NB4 (cell line): ENCODE data around the gene PCDHA10.
"Not testable (repeated sequence)": the region's sequence is repeated elsewhere in the genome, so short reads cannot be mapped to it uniquely, and the experiment has no call there.

Experiments used
- DNase-seq: peaks from one replicate; pipeline ENCODE4 v3.0.0; 2010; ENCODE audit warnings: low read depth
- H3K4me3 ChIP-seq: one replicate; pipeline ENCODE4 v1.5.1; 2011; ENCODE audit warnings: mild to moderate bottlenecking, low read depth, low read length, moderate library complexity
- MYC ChIP-seq: IDR thresholded peaks from 2 replicates; pipeline ENCODE4 v1.6.1; 2011; ENCODE audit warnings: low read depth, low read length
- POLR2A ChIP-seq: IDR thresholded peaks from 2 replicates; pipeline ENCODE4 v1.6.1; 2011; ENCODE audit warnings: mild to moderate bottlenecking; ENCODE audit not compliant: insufficient read length; ENCODE audit errors: extremely low read depth
- TF ChIP-seq, protein P1 (sequence below): IDR thresholded peaks from one replicate; pipeline ENCODE4 v1.5.1; 2012; ENCODE audit warnings: low read depth, low read length
- TF ChIP-seq, protein P2 (sequence below): IDR thresholded peaks from 2 replicates; pipeline ENCODE4 v1.6.1; 2011; ENCODE audit warnings: low read depth, low read length

Gene PCDHA10, protein sequence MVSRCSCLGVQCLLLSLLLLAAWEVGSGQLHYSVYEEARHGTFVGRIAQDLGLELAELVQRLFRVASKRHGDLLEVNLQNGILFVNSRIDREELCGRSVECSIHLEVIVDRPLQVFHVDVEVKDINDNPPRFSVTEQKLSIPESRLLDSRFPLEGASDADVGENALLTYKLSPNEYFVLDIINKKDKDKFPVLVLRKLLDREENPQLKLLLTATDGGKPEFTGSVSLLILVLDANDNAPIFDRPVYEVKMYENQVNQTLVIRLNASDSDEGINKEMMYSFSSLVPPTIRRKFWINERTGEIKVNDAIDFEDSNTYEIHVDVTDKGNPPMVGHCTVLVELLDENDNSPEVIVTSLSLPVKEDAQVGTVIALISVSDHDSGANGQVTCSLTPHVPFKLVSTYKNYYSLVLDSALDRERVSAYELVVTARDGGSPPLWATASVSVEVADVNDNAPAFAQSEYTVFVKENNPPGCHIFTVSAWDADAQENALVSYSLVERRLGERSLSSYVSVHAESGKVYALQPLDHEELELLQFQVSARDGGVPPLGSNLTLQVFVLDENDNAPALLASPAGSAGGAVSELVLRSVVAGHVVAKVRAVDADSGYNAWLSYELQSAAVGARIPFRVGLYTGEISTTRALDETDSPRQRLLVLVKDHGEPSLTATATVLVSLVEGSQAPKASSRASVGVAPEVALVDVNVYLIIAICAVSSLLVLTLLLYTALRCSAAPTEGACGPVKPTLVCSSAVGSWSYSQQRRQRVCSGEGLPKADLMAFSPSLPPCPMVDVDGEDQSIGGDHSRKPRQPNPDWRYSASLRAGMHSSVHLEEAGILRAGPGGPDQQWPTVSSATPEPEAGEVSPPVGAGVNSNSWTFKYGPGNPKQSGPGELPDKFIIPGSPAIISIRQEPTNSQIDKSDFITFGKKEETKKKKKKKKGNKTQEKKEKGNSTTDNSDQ

DNA sequence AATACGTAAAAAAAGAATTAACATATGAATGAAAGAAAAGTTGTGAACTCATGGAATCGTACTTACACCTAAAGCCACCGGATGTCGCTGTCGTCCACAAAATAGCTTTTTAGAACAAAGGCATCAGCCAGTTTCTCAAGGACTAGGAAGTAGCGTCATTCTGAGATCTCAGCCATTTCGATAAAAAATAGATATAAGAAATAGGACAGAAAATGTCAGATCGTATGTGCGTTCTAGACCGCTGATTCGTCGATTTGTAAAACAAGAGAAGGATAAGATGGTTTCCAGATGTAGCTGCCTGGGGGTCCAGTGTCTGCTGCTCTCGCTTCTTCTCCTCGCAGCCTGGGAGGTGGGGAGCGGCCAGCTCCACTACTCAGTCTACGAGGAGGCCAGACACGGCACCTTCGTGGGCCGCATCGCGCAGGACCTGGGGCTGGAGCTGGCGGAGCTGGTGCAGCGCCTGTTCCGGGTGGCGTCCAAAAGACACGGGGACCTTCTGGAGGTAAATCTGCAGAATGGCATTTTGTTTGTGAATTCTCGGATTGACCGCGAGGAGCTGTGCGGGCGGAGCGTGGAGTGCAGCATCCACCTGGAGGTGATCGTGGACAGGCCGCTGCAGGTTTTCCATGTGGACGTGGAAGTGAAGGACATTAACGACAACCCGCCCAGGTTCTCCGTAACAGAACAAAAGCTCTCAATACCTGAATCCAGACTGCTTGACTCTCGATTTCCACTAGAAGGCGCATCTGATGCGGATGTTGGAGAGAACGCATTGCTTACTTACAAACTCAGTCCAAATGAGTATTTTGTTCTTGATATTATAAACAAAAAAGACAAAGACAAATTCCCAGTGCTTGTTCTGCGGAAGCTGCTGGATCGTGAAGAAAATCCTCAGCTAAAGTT is at the start of gene PCDHA10:
Gene PCDHA10 (plus strand): TSS at position 126 of the 903 bp plus-strand sequence. CDS start 152 bp downstream, at position 278.
- DNase-seq, result peak; percentile 52
- no peak within 1 kb of the TSS for H3K4me3 ChIP-seq
- TF ChIP-seq, protein P1, sequence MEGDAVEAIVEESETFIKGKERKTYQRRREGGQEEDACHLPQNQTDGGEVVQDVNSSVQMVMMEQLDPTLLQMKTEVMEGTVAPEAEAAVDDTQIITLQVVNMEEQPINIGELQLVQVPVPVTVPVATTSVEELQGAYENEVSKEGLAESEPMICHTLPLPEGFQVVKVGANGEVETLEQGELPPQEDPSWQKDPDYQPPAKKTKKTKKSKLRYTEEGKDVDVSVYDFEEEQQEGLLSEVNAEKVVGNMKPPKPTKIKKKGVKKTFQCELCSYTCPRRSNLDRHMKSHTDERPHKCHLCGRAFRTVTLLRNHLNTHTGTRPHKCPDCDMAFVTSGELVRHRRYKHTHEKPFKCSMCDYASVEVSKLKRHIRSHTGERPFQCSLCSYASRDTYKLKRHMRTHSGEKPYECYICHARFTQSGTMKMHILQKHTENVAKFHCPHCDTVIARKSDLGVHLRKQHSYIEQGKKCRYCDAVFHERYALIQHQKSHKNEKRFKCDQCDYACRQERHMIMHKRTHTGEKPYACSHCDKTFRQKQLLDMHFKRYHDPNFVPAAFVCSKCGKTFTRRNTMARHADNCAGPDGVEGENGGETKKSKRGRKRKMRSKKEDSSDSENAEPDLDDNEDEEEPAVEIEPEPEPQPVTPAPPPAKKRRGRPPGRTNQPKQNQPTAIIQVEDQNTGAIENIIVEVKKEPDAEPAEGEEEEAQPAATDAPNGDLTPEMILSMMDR, result peak; percentile 16
- TF ChIP-seq, protein P2, sequence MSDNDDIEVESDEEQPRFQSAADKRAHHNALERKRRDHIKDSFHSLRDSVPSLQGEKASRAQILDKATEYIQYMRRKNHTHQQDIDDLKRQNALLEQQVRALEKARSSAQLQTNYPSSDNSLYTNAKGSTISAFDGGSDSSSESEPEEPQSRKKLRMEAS, result no peak
- TF ChIP-seq MYC, result no peak

DNA sequence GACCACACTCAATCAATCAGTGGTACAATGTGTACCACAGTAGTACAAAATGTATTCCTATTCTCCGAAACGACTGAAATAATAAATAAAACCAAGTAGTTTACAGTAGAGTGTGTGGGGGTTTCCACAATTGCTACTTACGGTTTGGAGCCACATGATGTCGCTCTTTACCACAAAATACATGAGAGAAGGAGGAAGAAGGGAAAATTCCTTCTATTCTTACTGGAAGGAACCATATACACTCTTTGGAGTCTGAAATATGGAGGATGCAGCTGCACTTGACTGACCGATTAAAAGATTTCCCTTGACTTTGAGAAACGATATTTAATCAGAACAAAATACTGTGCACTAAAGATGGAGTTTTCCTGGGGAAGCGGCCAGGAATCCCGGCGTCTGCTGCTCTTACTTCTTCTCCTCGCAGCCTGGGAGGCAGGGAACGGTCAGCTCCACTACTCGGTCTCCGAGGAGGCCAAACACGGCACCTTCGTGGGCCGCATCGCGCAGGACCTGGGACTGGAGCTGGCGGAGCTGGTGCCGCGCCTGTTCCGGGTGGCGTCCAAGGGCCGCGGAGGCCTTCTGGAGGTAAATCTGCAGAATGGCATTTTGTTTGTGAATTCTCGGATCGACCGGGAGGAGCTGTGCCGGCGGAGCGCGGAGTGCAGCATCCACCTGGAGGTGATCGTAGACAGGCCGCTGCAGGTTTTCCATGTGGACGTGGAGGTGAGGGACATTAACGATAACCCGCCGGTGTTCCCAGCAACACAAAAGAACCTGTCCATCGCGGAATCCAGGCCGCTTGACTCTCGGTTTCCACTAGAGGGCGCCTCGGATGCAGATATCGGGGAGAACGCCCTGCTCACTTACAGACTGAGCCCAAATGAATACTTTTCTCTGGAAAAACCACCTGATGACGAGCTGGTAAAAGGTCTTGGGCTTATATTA is 48.6 kb upstream of the PCDHA10 start, which contains the start of gene PCDHA4:
Gene PCDHA4 (plus strand): TSS at position 235 of the 942 bp plus-strand sequence.
- peak; percentile 31 for DNase-seq
- no peak within 1 kb of the TSS for H3K4me3 ChIP-seq
- TF ChIP-seq, protein P1, result peak; percentile 49
- no peak for TF ChIP-seq POLR2A

DNA sequence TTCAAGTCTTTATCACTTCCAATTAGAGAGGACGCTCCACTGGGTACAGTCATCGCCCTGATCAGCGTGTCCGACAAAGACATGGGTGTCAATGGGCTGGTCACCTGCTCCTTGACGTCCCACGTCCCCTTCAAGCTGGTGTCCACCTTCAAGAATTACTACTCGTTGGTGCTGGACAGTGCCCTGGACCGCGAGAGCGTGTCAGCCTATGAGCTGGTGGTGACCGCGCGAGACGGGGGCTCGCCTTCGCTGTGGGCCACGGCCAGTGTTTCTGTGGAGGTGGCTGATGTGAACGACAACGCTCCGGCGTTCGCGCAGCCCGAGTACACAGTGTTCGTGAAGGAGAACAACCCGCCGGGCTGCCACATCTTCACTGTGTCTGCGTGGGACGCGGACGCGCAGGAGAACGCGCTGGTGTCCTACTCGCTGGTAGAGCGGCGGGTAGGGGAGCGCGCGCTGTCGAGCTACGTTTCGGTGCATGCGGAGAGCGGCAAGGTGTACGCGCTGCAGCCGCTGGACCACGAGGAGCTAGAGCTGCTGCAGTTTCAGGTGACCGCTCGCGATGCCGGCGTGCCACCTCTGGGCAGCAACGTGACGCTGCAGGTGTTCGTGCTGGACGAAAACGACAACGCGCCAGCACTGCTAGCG is 47.3 kb upstream of the PCDHA10 start:
- not testable (repeated sequence) for H3K4me3 ChIP-seq, DNase-seq

DNA sequence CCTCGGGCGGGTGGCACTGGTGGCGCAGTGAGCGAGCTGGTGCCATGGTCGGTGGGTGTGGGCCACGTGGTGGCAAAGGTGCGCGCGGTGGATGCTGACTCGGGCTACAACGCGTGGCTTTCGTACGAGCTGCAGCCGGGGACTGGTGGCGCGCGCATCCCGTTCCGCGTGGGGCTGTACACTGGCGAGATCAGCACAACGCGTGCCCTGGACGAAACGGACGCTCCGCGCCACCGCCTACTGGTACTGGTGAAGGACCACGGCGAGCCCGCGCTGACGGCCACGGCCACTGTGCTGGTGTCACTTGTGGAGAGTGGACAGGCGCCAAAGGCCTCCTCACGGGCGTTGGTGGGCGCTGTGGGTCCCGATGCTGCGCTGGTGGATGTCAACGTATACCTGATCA is 46.8 kb upstream of the PCDHA10 start:
- no peak for DNase-seq
- no peak overlapping the region for H3K4me3 ChIP-seq
- TF ChIP-seq, protein P1, result no peak
- TF ChIP-seq, protein P2, result no peak
- TF ChIP-seq POLR2A (no peak), MYC (no peak)

DNA sequence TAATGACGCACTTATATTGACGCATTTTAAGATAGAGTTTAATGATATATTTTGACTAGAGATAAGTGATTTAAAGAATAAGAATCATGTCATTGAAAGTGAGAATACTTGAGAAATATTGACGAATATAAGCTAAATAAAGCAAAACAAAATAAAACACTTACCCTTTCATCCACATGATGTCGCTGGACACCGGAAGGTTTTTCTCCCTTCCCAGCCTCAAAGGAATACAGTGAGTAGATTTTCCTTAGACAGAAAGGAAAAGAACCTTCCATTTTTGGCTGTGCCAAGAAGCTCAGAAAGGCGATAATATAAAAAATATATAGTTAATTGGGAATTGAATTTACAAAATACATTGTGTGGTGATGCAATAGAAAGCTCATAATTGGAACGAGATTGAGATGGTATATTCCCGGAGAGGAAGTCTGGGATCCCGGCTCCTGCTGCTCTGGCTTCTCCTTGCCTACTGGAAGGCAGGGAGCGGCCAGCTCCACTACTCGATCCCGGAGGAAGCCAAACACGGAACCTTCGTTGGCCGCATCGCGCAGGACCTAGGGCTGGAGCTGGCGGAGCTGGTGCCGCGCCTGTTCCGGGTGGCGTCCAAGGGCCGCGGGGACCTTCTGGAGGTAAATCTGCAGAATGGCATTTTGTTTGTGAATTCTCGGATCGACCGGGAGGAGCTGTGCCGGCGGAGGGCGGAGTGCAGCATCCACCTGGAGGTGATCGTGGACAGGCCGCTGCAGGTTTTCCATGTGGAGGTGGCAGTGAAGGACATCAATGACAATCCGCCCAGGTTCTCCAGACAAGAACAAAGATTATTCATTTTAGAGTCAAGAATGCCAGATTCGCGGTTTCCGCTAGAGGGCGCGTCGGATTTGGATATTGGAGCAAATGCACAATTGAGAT is 34.1 kb upstream of the PCDHA10 start, which contains the start of gene PCDHA5:
Gene PCDHA5 (plus strand): TSS at position 239 of the 906 bp plus-strand sequence.
- peak; percentile 28 for DNase-seq

More for the DNA sequence above, 34.1 kb upstream of the PCDHA10 start, which contains the start of gene PCDHA5:
- H3K4me3 ChIP-seq, result no peak within 1 kb of the TSS
- TF ChIP-seq, protein P1, result peak; percentile 23
- no peak for TF ChIP-seq POLR2A
